ENCODE measurements around the gene CASZ1.

CASZ1 gene

GRCh38 chr1:10608690-10609089, 187.8 kb downstream of the CASZ1 start:
- no peak overlapping the region for H3K4me3 ChIP-seq (ENCODE audit: insufficient read depth, low read depth, low read length, poor library complexity, severe bottlenecking)

GRCh38 chr1:10607228-10607627, 189.2 kb downstream of the CASZ1 start:
- Histone ChIP-seq H3K27ac (ENCODE audit: insufficient read depth, low read length, poor library complexity, severe bottlenecking) (no peak overlapping the region), H3K4me3 (ENCODE audit: insufficient read depth, low read depth, low read length, poor library complexity, severe bottlenecking) (no peak overlapping the region), H3K36me3 (ENCODE audit: control insufficient read depth, insufficient read depth, low read length) (no peaks in the 10 kb centered on the region), H3K9me3 (ENCODE audit: control insufficient read depth, low read length) (no peaks in the 10 kb centered on the region), H3K27me3 (replicated peaks; ENCODE audit: control insufficient read depth, insufficient read depth, low read length, poor library complexity, severe bottlenecking) (no peaks in the 10 kb centered on the region), H3K4me1 (ENCODE audit: control insufficient read depth, insufficient read depth, low read length, poor library complexity, severe bottlenecking) (no peaks in the 10 kb centered on the region)
- DNase-seq = no peak

More at GRCh38 chr1:10608690-10609089, 187.8 kb downstream of the CASZ1 start:
- DNase-seq = no peak
- H3K36me3 ChIP-seq (ENCODE audit: control insufficient read depth, insufficient read depth, low read length) = peaks cover 3% of the 10 kb centered on the region
- H3K27me3 ChIP-seq (replicated peaks; ENCODE audit: control insufficient read depth, insufficient read depth, low read length, poor library complexity, severe bottlenecking) = no peaks in the 10 kb centered on the region
- no peaks in the 10 kb centered on the region for H3K4me1 ChIP-seq (ENCODE audit: control insufficient read depth, insufficient read depth, low read length, poor library complexity, severe bottlenecking)
- no peak overlapping the region for H3K27ac ChIP-seq (ENCODE audit: insufficient read depth, low read length, poor library complexity, severe bottlenecking)
- H3K9me3 ChIP-seq (ENCODE audit: control insufficient read depth, low read length) = no peaks in the 10 kb centered on the region

- Histone ChIP-seq H3K27ac (ENCODE audit: insufficient read depth, low read length, poor library complexity, severe bottlenecking) (no peak overlapping the region), H3K9me3 (ENCODE audit: control insufficient read depth, low read length) (no peaks in the 10 kb centered on the region), H3K27me3 (replicated peaks; ENCODE audit: control insufficient read depth, insufficient read depth, low read length, poor library complexity, severe bottlenecking) (no peaks in the 10 kb centered on the region), H3K4me3 (ENCODE audit: insufficient read depth, low read depth, low read length, poor library complexity, severe bottlenecking) (no peak overlapping the region), H3K4me1 (ENCODE audit: control insufficient read depth, insufficient read depth, low read length, poor library complexity, severe bottlenecking) (no peaks in the 10 kb centered on the region), H3K36me3 (ENCODE audit: control insufficient read depth, insufficient read depth, low read length) (no peaks in the 10 kb centered on the region)
- DNase-seq = no peak
Measured at GRCh38 chr1:10606064-10606463, 190.4 kb downstream of the CASZ1 start.

GRCh38 chr1:10604966-10605365, 191.5 kb downstream of the CASZ1 start:
- Histone ChIP-seq H3K36me3 (ENCODE audit: control insufficient read depth, insufficient read depth, low read length) (no peaks in the 10 kb centered on the region), H3K4me3 (ENCODE audit: insufficient read depth, low read depth, low read length, poor library complexity, severe bottlenecking) (no peak overlapping the region), H3K4me1 (ENCODE audit: control insufficient read depth, insufficient read depth, low read length, poor library complexity, severe bottlenecking) (no peaks in the 10 kb centered on the region), H3K27me3 (replicated peaks; ENCODE audit: control insufficient read depth, insufficient read depth, low read length, poor library complexity, severe bottlenecking) (no peaks in the 10 kb centered on the region), H3K27ac (ENCODE audit: insufficient read depth, low read length, poor library complexity, severe bottlenecking) (no peak overlapping the region), H3K9me3 (ENCODE audit: control insufficient read depth, low read length) (no peaks in the 10 kb centered on the region)
- no peak for DNase-seq

- no peak overlapping the region for H3K4me3 ChIP-seq (ENCODE audit: insufficient read depth, low read depth, low read length, poor library complexity, severe bottlenecking)
- peaks cover 3% of the 10 kb centered on the region for H3K36me3 ChIP-seq (ENCODE audit: control insufficient read depth, insufficient read depth, low read length)
- H3K4me1 ChIP-seq (ENCODE audit: control insufficient read depth, insufficient read depth, low read length, poor library complexity, severe bottlenecking) = no peaks in the 10 kb centered on the region
- H3K9me3 ChIP-seq (ENCODE audit: control insufficient read depth, low read length) = no peaks in the 10 kb centered on the region
- H3K27ac ChIP-seq (ENCODE audit: insufficient read depth, low read length, poor library complexity, severe bottlenecking) = no peak overlapping the region
- DNase-seq = no peak
- no peaks in the 10 kb centered on the region for H3K27me3 ChIP-seq (replicated peaks; ENCODE audit: control insufficient read depth, insufficient read depth, low read length, poor library complexity, severe bottlenecking)
Measured at GRCh38 chr1:10602936-10603335, 193.5 kb downstream of the CASZ1 start.

- H3K27ac ChIP-seq (ENCODE audit: insufficient read depth, low read length, poor library complexity, severe bottlenecking) = no peak overlapping the region
- H3K27me3 ChIP-seq (replicated peaks; ENCODE audit: control insufficient read depth, insufficient read depth, low read length, poor library complexity, severe bottlenecking) = no peaks in the 10 kb centered on the region
- no peak for DNase-seq
- H3K4me1 ChIP-seq (ENCODE audit: control insufficient read depth, insufficient read depth, low read length, poor library complexity, severe bottlenecking) = no peaks in the 10 kb centered on the region
- H3K9me3 ChIP-seq (ENCODE audit: control insufficient read depth, low read length) = no peaks in the 10 kb centered on the region
- peaks cover 3% of the 10 kb centered on the region for H3K36me3 ChIP-seq (ENCODE audit: control insufficient read depth, insufficient read depth, low read length)
- no peak overlapping the region for H3K4me3 ChIP-seq (ENCODE audit: insufficient read depth, low read depth, low read length, poor library complexity, severe bottlenecking)
Measured at GRCh38 chr1:10601342-10602070, 194.9 kb downstream of the CASZ1 start.

- H3K27me3 ChIP-seq (replicated peaks; ENCODE audit: control insufficient read depth, insufficient read depth, low read length, poor library complexity, severe bottlenecking) = no peaks in the 10 kb centered on the region
- H3K4me3 ChIP-seq (ENCODE audit: insufficient read depth, low read depth, low read length, poor library complexity, severe bottlenecking) = no peak overlapping the region
- no peaks in the 10 kb centered on the region for H3K9me3 ChIP-seq (ENCODE audit: control insufficient read depth, low read length)
- peaks cover 3% of the 10 kb centered on the region for H3K36me3 ChIP-seq (ENCODE audit: control insufficient read depth, insufficient read depth, low read length)
- H3K27ac ChIP-seq (ENCODE audit: insufficient read depth, low read length, poor library complexity, severe bottlenecking) = no peak overlapping the region
- no peak for DNase-seq
- H3K4me1 ChIP-seq (ENCODE audit: control insufficient read depth, insufficient read depth, low read length, poor library complexity, severe bottlenecking) = no peaks in the 10 kb centered on the region
Measured at GRCh38 chr1:10599194-10599861, 197.1 kb downstream of the CASZ1 start.

GRCh38 chr1:10598389-10598702, 198.1 kb downstream of the CASZ1 start:
- Histone ChIP-seq H3K9me3 (ENCODE audit: control insufficient read depth, low read length) (no peaks in the 10 kb centered on the region), H3K27me3 (replicated peaks; ENCODE audit: control insufficient read depth, insufficient read depth, low read length, poor library complexity, severe bottlenecking) (no peaks in the 10 kb centered on the region), H3K36me3 (ENCODE audit: control insufficient read depth, insufficient read depth, low read length) (peaks cover 3% of the 10 kb centered on the region), H3K4me1 (ENCODE audit: control insufficient read depth, insufficient read depth, low read length, poor library complexity, severe bottlenecking) (no peaks in the 10 kb centered on the region), H3K4me3 (ENCODE audit: insufficient read depth, low read depth, low read length, poor library complexity, severe bottlenecking) (no peak overlapping the region), H3K27ac (ENCODE audit: insufficient read depth, low read length, poor library complexity, severe bottlenecking) (no peak overlapping the region)
- no peak for DNase-seq

GRCh38 chr1:10597492-10598388, 198.7 kb downstream of the CASZ1 start:
- no peak overlapping the region for H3K27ac ChIP-seq (ENCODE audit: insufficient read depth, low read length, poor library complexity, severe bottlenecking)
- H3K4me3 ChIP-seq (ENCODE audit: insufficient read depth, low read depth, low read length, poor library complexity, severe bottlenecking) = no peak overlapping the region
- H3K9me3 ChIP-seq (ENCODE audit: control insufficient read depth, low read length) = no peaks in the 10 kb centered on the region
- H3K27me3 ChIP-seq (replicated peaks; ENCODE audit: control insufficient read depth, insufficient read depth, low read length, poor library complexity, severe bottlenecking) = no peaks in the 10 kb centered on the region
- no peak for DNase-seq
- H3K4me1 ChIP-seq (ENCODE audit: control insufficient read depth, insufficient read depth, low read length, poor library complexity, severe bottlenecking) = no peaks in the 10 kb centered on the region
- peaks cover 3% of the 10 kb centered on the region for H3K36me3 ChIP-seq (ENCODE audit: control insufficient read depth, insufficient read depth, low read length)

GRCh38 chr1:10596780-10597179, 199.7 kb downstream of the CASZ1 start:
- no peaks in the 10 kb centered on the region for H3K4me1 ChIP-seq (ENCODE audit: control insufficient read depth, insufficient read depth, low read length, poor library complexity, severe bottlenecking)
- H3K9me3 ChIP-seq (ENCODE audit: control insufficient read depth, low read length) = no peaks in the 10 kb centered on the region
- H3K27me3 ChIP-seq (replicated peaks; ENCODE audit: control insufficient read depth, insufficient read depth, low read length, poor library complexity, severe bottlenecking) = no peaks in the 10 kb centered on the region
- no peak for DNase-seq
- H3K36me3 ChIP-seq (ENCODE audit: control insufficient read depth, insufficient read depth, low read length) = peaks cover 3% of the 10 kb centered on the region
- H3K27ac ChIP-seq (ENCODE audit: insufficient read depth, low read length, poor library complexity, severe bottlenecking) = no peak overlapping the region
- no peak overlapping the region for H3K4me3 ChIP-seq (ENCODE audit: insufficient read depth, low read depth, low read length, poor library complexity, severe bottlenecking)

Data from effector memory CD4-positive, alpha-beta T cell (primary cell).